Adipose tissue (tissue), 3 donors: ENCODE measurements around the gene BBS1. TPM values are rescaled to one million over a fixed set of nuclear protein-coding genes. Genes with fewer than 3 reads are reported as not detected.
"Not testable (repeated sequence)": the region's sequence is repeated elsewhere in the genome, so short reads cannot be mapped to it uniquely, and the experiment has no call there.

Experiments
- H3K27ac ChIP-seq: one replicate; pipeline ENCODE4 v1.5.1; 2013; ENCODE audit warnings: low read depth, low read length
- WGBS, 3 donors: extraction: QIAGEN DNeasy Blood & Tissue Kit; methylation state at CpG; one replicate each; pipeline ENCODE4 v1.1.7; 2013; 5-methylcytosine and 5-hydroxymethylcytosine counted together
- polyA plus RNA-seq, 3 donors: library from polyadenylated mRNA; stranded (reverse); fragments of 200-250 nt; gene quantifications; one replicate each; pipeline ENCODE4 v1.2.3, GENCODE V29; 2013
- donor health status: healthy with polysubstance abuse.
- donor health status: Bipolar disorder and iron deficiency.
- donor health status: healthy.

The BBS1 gene
- polyA plus RNA-seq: 10 to 100 TPM; 11.5 to 15.5 (median 12.3) TPM

DNA sequence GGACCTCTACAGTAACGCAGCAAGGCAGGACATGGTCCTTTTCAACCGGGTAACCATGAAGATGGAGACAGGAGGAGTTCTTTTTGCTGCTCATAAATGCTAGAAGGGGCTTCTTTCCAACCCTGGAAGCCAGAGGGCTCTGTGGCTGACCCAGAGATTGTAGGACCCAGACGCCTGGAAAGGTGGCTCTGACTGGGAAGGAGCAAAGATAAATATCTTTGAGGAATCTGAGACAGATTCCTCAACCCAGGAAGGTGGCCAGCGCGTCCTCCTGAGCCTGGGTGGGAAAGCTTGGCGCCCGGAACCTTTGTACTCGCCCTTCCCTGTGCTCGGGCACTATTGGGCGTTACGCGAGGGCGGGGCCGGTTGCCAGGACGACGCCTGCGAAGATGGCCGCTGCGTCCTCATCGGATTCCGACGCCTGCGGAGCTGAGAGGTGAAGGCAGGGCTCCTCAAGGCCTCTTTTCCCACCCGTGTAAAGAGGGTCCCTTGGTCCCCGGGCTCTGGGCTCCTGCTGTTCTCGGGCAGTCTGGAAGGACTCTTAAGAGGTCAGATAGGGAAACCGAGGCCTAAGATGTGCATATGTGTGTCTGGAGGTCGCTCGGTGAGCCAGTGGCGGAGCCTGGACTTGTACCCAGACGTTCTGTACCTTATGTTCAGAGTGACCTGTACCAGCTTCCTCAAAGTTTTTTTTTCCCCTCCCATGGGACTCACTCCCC lies at the start of gene BBS1:
Gene BBS1, plus strand, starts transcription at position 365 of the 719 bp plus-strand sequence. Its CDS starts 25 bp downstream, at position 390.
- WGBS, 3 donors: 0 to 1% (median 1%) methylated on average over 31 of the region's 31 CpGs
- no peak within 1 kb of the TSS for H3K27ac ChIP-seq

DNA sequence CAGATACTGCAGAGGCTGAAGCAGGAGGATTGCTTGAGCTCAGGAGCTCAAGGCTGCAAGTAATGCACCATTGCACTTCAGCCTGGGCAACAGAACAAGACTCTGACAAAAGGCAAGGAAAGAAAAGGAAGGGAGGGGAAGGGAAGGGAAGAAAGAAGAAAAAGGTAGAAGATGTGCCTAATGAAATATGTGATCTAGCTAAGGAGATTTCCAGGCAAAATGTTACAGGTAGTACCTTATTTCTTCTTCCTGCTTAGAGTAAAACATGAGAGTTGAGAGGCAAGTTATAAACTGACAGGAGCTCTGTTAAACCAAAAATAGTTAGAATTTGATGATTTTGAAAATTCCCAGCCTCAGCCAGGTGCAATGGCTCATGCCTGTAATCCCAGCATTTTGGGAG lies 48.4 kb upstream of the BBS1 start:
- H3K27ac ChIP-seq: no peak overlapping the region

DNA sequence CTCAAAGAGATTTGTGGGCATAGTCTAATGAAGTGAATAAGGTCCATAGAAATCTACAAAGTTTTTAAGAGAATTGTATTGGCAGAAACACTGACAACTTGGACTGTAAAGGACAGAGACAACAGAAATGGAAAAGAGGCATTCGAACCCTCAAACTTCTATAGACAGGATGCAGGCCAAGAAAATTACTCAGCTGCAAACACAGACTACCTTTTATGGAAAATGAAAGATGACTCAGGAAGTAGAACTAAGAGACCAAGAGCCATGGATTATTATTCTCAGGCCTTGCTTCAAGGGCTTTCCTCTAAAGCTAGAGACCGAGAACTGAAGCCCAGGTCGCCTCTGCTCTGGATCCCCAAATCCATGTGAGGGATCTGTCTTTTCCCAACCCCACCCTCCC lies 47.5 kb upstream of the BBS1 start:
- no peak overlapping the region for H3K27ac ChIP-seq
- WGBS, 3 donors: 90 to 94% (median 91%) methylated on average over 3 of the region's 3 CpGs

DNA sequence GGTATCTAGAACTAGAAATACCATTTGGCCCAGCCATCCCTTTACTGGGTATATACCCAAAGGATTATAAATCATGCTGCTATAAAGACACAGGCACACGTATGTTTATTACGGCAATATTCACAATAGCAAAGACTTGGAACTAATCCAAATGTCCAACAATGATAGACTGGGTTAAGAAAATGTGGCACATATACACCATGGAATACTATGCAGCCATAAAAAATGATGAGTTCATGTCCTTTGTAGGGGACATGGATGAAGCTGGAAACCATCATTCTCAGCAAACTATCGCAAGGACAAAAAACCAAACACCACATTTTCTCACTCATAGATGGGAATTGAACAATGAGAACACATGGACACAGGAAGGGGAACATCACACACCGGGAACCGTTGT lies 46.3 kb upstream of the BBS1 start:
- not testable (repeated sequence) for H3K27ac ChIP-seq
- WGBS, 3 donors: 85 to 88% (median 86%) methylated on average over 5 of the region's 5 CpGs

- 60 to 93% (median 80%) methylated on average over 1 of the region's 1 CpG for WGBS, 3 donors
- no peak overlapping the region for H3K27ac ChIP-seq
Measured at GRCh38 chr11:66464916-66465315, 45.5 kb upstream of the BBS1 start.

- no peak overlapping the region for H3K27ac ChIP-seq
- 39 to 57% (median 40%) methylated on average over 19 of the region's 19 CpGs for WGBS, 3 donors
Measured at GRCh38 chr11:66465373-66466224, 44.8 kb upstream of the BBS1 start.

- H3K27ac ChIP-seq: no peak within 1 kb of the TSS
- WGBS, 3 donors: 1% methylated on average over 34 to 61 of the region's 63 CpGs
Measured at GRCh38 chr11:66466225-66467033, 44.0 kb upstream of the BBS1 start, which contains the start of gene PELI3. Gene PELI3 (plus strand): TSS chr11:66466905. CDS start chr11:66468129, 1,224 bp downstream.

GRCh38 chr11:66467034-66467659 lies 43.3 kb upstream of the BBS1 start:
- H3K27ac ChIP-seq: no peak overlapping the region
- WGBS, 3 donors: 2 to 4% (median 2%) methylated on average over 43 to 69 of the region's 72 CpGs

GRCh38 chr11:66467756-66468155 lies 42.7 kb upstream of the BBS1 start:
- 18 to 39% (median 39%) methylated on average over 6 of the region's 6 CpGs for WGBS, 3 donors
- no peak overlapping the region for H3K27ac ChIP-seq

- 76 to 90% (median 77%) methylated on average over 6 of the region's 6 CpGs for WGBS, 3 donors
- no peak overlapping the region for H3K27ac ChIP-seq
Measured at GRCh38 chr11:66468691-66469090, 41.7 kb upstream of the BBS1 start.

DNA sequence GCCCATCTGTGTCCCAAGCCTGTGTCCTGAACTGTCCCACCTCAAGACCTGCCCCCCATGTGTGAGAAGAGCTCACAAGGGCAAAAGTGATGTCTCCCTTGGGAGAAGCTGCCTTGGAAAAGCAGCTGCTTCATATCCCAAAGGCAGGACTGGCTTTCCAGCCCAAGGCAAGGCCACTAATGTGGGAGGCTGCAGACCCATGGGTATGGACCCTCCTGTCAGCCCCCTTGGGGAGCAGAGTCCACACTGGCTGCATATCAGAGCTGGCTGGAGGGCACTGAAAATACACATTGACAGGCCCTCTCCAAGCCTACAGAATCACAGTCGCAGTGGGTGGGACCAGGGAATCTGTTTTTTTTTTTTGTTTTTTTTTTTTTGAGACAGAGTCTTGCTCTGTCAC lies 41.0 kb upstream of the BBS1 start:
- WGBS, 3 donors: 86 to 100% (median 100%) methylated on average over 1 of the region's 1 CpG
- H3K27ac ChIP-seq: no peak overlapping the region

DNA sequence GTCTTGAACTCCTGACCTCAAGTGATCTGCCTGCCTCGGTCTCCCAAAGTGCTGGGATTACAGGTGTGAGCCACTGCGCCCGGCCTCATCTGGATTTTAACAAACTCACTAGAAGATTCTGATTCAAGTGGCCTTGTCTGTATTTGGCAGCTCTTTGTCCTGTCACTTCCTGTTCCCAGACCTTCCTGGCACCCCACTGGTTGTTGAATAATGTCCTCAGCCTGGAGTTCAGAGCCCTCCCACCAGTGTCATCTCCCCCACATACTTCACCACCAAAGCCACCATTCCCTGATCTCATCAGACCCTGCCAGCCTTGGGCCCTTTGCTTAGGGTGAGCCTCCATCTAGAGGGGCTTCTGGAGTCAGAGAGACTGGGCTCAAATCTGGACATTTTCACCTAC lies 40.4 kb upstream of the BBS1 start:
- WGBS, 3 donors: 90 to 92% (median 92%) methylated on average over 3 of the region's 3 CpGs
- H3K27ac ChIP-seq: no peak overlapping the region

GRCh38 chr11:66471142-66471541 lies 39.3 kb upstream of the BBS1 start:
- 94 to 97% (median 96%) methylated on average over 16 of the region's 16 CpGs for WGBS, 3 donors

GRCh38 chr11:66472054-66472453 lies 38.4 kb upstream of the BBS1 start:
- WGBS, 3 donors: 89 to 93% (median 92%) methylated on average over 9 of the region's 9 CpGs
- no peak overlapping the region for H3K27ac ChIP-seq

More at GRCh38 chr11:66471142-66471541, 39.3 kb upstream of the BBS1 start:
- no peak overlapping the region for H3K27ac ChIP-seq

DNA sequence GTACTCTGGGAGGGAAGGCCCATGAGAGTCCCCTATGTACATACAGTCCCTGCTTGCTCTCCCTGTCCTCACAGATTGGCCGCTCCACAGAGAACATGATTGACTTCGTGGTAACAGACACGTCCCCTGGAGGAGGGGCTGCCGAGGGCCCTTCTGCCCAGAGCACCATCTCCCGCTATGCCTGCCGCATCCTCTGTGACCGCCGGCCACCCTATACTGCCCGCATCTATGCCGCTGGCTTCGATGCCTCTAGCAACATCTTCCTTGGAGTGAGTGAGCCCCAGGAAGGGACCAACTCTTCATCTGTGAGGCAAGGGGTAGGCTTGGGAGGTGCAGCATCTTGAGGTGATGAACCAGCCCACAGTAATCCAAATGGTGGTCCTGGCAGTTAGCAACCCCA lies 37.3 kb upstream of the BBS1 start:
- no peak overlapping the region for H3K27ac ChIP-seq
- 92% methylated on average over 11 of the region's 11 CpGs for WGBS, 3 donors

- 87 to 92% (median 91%) methylated on average over 20 of the region's 20 CpGs for WGBS, 3 donors
Measured at GRCh38 chr11:66473608-66474515, 36.6 kb upstream of the BBS1 start.

DNA sequence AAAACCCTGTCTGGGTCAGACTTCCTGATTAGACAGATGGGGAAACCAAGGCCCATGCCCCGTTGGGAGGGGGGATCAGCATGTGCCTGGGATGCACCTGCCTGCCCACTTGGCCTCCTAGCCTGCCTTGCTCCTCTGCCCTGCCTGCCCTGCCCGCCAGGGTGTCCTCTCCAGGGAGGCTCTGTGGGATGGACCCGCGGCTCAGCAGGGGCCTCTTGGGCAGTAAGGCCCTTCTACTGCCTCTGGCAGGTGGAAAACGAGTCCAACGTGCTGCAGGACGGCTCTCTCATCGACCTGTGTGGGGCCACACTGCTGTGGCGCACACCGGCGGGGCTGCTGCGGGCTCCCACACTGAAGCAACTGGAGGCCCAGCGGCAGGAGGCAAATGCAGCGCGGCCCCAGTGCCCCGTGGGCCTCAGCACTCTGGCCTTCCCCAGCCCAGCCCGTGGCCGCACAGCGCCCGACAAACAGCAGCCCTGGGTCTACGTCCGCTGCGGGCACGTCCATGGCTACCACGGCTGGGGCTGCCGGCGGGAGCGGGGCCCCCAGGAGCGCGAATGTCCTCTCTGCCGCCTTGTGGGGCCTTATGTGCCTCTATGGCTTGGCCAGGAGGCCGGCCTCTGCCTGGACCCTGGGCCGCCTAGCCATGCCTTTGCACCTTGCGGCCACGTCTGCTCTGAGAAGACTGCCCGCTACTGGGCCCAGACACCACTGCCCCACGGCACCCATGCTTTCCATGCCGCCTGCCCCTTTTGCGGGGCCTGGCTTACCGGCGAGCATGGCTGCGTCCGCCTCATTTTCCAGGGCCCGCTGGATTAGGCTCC lies 34.9 kb upstream of the BBS1 start:
- H3K27ac ChIP-seq: no peak overlapping the region
- WGBS, 3 donors: 92 to 95% (median 92%) methylated on average over 29 to 44 of the region's 44 CpGs

More at GRCh38 chr11:66473608-66474515, 36.6 kb upstream of the BBS1 start:
- no peak overlapping the region for H3K27ac ChIP-seq
